Mononuclear cell (primary cell): ENCODE results near the gene SLC36A3. TPM values are rescaled to one million over a fixed set of nuclear protein-coding genes. Genes with fewer than 3 reads are reported as not detected.
"Not testable (repeated sequence)": the region's sequence is repeated elsewhere in the genome, so short reads cannot be mapped to it uniquely, and the experiment has no call there.

Experiments
- H3K27me3 ChIP-seq: 2 replicates; pipeline ENCODE4 v1.6.0; 2011; ENCODE audit warnings: low read length, control low read depth; ENCODE audit not compliant: insufficient read depth
- H3K4me1 ChIP-seq: 2 replicates; pipeline ENCODE4 v1.5.1; 2011; ENCODE audit warnings: mild to moderate bottlenecking, low read length, control low read depth; ENCODE audit not compliant: insufficient read depth
- H3K4me3 ChIP-seq: 2 replicates; pipeline ENCODE4 v1.5.1; 2011; ENCODE audit warnings: mild to moderate bottlenecking, low read length, moderate library complexity
- H3K9me3 ChIP-seq: 2 replicates; pipeline ENCODE4 v1.5.1; 2011; ENCODE audit warnings: low read depth, mild to moderate bottlenecking, control low read depth, low read length
- total RNA-seq: library from RNA; depleted of rRNA; stranded (reverse); fragments of >200 nt; gene quantifications from one replicate; pipeline ENCODE4 v1.2.3, GENCODE V29; 2012

The SLC36A3 gene
- total RNA-seq, 1 donor = not detected

GRCh38 chr5:151258201-151258611 lies 45.4 kb downstream of the SLC36A3 start:
- Histone ChIP-seq H3K27me3 (no peaks in the 10 kb centered on the region), H3K4me3 (no peak overlapping the region), H3K4me1 (peaks cover 62% of the 10 kb centered on the region), H3K9me3 (no peaks in the 10 kb centered on the region)

GRCh38 chr5:151257731-151258181 lies 45.8 kb downstream of the SLC36A3 start:
- no peak overlapping the region for H3K4me3 ChIP-seq
- peaks cover 65% of the 10 kb centered on the region for H3K4me1 ChIP-seq
- no peaks in the 10 kb centered on the region for H3K27me3 ChIP-seq
- H3K9me3 ChIP-seq = no peaks in the 10 kb centered on the region

GRCh38 chr5:151255621-151256286 lies 47.8 kb downstream of the SLC36A3 start:
- peaks cover 78% of the 10 kb centered on the region for H3K4me1 ChIP-seq
- no peaks in the 10 kb centered on the region for H3K27me3 ChIP-seq
- H3K4me3 ChIP-seq = no peak overlapping the region
- H3K9me3 ChIP-seq = no peaks in the 10 kb centered on the region

GRCh38 chr5:151254990-151255389 lies 48.6 kb downstream of the SLC36A3 start:
- not testable (repeated sequence) for H3K4me3 ChIP-seq, H3K9me3 ChIP-seq, H3K27me3 ChIP-seq
- peaks cover 78% of the 10 kb centered on the region for H3K4me1 ChIP-seq

- H3K4me1 ChIP-seq = peaks cover 78% of the 10 kb centered on the region
- no peaks in the 10 kb centered on the region for H3K27me3 ChIP-seq
- H3K9me3 ChIP-seq = no peaks in the 10 kb centered on the region
- H3K4me3 ChIP-seq = no peak overlapping the region
These were observed 49.0 kb downstream of the SLC36A3 start for GRCh38 chr5:151254556-151254955.

GRCh38 chr5:151253605-151253950 lies 50.0 kb downstream of the SLC36A3 start:
- H3K4me1 ChIP-seq = peaks cover 69% of the 10 kb centered on the region
- peak overlapping the region; percentile 82 for H3K4me3 ChIP-seq
- no peaks in the 10 kb centered on the region for H3K9me3 ChIP-seq

GRCh38 chr5:151252762-151253604 lies 50.6 kb downstream of the SLC36A3 start, which contains the start of gene GM2A:
Gene GM2A, plus strand, starts transcription at chr5:151253185. Its CDS starts 32 bp downstream, at chr5:151253217.
- H3K4me3 ChIP-seq = peak within 1 kb of the TSS; percentile 82
- peaks cover 63% of the 10 kb centered on the region for H3K4me1 ChIP-seq
- H3K27me3 ChIP-seq = no peaks in the 10 kb centered on the region

More at GRCh38 chr5:151253605-151253950, 50.0 kb downstream of the SLC36A3 start:
- H3K27me3 ChIP-seq = no peaks in the 10 kb centered on the region

GRCh38 chr5:151251621-151252020 lies 51.9 kb downstream of the SLC36A3 start:
- H3K27me3 ChIP-seq = no peaks in the 10 kb centered on the region
- H3K9me3 ChIP-seq = no peaks in the 10 kb centered on the region
- no peak overlapping the region for H3K4me3 ChIP-seq
- peaks cover 49% of the 10 kb centered on the region for H3K4me1 ChIP-seq

More at GRCh38 chr5:151252762-151253604, 50.6 kb downstream of the SLC36A3 start, which contains the start of gene GM2A:
- no peaks in the 10 kb centered on the region for H3K9me3 ChIP-seq

- Histone ChIP-seq H3K4me3 (no peak overlapping the region), H3K9me3 (no peaks in the 10 kb centered on the region), H3K4me1 (peaks cover 44% of the 10 kb centered on the region), H3K27me3 (no peaks in the 10 kb centered on the region)
These were observed 52.5 kb downstream of the SLC36A3 start for GRCh38 chr5:151251001-151251551.

- no peaks in the 10 kb centered on the region for H3K27me3 ChIP-seq
- no peak overlapping the region for H3K4me3 ChIP-seq
- H3K4me1 ChIP-seq = peaks cover 41% of the 10 kb centered on the region
- no peaks in the 10 kb centered on the region for H3K9me3 ChIP-seq
These were observed 53.1 kb downstream of the SLC36A3 start for GRCh38 chr5:151250346-151251000.

- H3K27me3 ChIP-seq = no peaks in the 10 kb centered on the region
- no peak overlapping the region for H3K4me3 ChIP-seq
These were observed 54.3 kb downstream of the SLC36A3 start for GRCh38 chr5:151249281-151249680.

GRCh38 chr5:151248651-151249050 lies 54.9 kb downstream of the SLC36A3 start:
- H3K4me3 ChIP-seq = no peak overlapping the region
- H3K4me1 ChIP-seq = peaks cover 31% of the 10 kb centered on the region
- H3K9me3 ChIP-seq = no peaks in the 10 kb centered on the region
- H3K27me3 ChIP-seq = no peaks in the 10 kb centered on the region

More at GRCh38 chr5:151249281-151249680, 54.3 kb downstream of the SLC36A3 start:
- H3K9me3 ChIP-seq = no peaks in the 10 kb centered on the region
- peaks cover 35% of the 10 kb centered on the region for H3K4me1 ChIP-seq

- H3K27me3 ChIP-seq = no peaks in the 10 kb centered on the region
- H3K4me1 ChIP-seq = peaks cover 20% of the 10 kb centered on the region
- no peaks in the 10 kb centered on the region for H3K9me3 ChIP-seq
These were observed 57.8 kb downstream of the SLC36A3 start for GRCh38 chr5:151245680-151246219.

GRCh38 chr5:151244206-151244605 lies 59.4 kb downstream of the SLC36A3 start:
- peaks cover 34% of the 10 kb centered on the region for H3K4me1 ChIP-seq
- no peaks in the 10 kb centered on the region for H3K27me3 ChIP-seq
- no peak overlapping the region for H3K4me3 ChIP-seq
- H3K9me3 ChIP-seq = no peaks in the 10 kb centered on the region

More at GRCh38 chr5:151245680-151246219, 57.8 kb downstream of the SLC36A3 start:
- H3K4me3 ChIP-seq = no peak overlapping the region
